HG03103 (cell line): ENCODE measurements around the gene GINS1.

ENCODE experiments used
- ATAC-seq: cut with Tn5 transposase; IDR thresholded peaks from one replicate; pipeline ENCODE4 v1.9.1; 2021; ENCODE audit warnings: low read depth; ENCODE audit not compliant: unreplicated experiment

Gene GINS1

GRCh38 chr20:25490656-25491445 lies 83.4 kb downstream of the GINS1 start:
- ATAC-seq = no peak

DNA sequence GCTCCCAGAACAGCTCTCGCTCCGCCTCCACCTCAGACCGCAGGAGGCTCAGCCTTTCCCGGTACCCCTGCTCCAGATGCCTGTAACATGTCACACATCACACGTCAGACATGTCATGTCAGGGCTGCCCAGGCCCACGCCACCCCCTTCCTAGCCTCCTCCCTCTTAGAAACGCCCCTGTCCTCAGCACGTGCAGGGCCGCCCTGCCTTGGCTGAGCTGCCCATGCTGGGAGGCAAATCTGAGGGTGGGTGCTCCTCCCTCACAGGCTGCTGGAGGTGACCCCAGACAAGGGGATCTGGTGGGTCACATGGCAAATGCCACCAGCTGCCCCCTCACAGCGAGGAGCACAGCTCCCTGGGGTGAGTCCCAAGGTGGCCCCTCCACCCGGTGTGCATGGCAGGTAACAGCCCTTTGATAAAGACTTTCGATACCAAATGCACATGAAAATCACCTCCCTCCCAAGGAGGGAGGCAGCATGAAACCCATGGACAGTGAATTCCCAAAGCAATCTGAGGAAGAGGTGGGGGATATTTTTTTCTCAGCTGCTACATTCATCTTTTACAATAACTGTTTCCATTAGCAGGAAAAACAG lies 84.1 kb downstream of the GINS1 start:
- no peak for ATAC-seq

DNA sequence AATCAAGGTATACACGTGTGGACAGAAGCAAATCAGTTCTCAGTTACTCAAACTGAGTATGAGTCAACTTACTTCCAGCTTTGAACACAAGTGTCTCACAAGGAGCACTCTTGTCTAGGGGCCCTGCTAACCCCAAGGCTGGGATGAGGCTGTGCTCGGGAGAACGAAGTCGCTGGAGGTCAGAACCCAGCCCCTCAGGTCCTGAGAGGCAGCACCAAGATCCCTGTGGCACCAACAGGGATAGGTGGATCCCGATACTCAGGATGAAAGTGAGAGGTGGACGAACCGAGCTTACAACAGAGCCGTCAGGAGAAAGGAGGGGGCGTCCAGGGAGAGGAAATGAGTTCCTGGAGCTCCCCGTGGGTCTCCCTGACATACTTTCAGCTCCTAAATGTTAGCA lies 85.7 kb downstream of the GINS1 start:
- ATAC-seq = no peak

GRCh38 chr20:25493748-25494505 lies 86.5 kb downstream of the GINS1 start:
- no peak for ATAC-seq

GRCh38 chr20:25494506-25495188 lies 87.2 kb downstream of the GINS1 start:
- ATAC-seq = no peak

DNA sequence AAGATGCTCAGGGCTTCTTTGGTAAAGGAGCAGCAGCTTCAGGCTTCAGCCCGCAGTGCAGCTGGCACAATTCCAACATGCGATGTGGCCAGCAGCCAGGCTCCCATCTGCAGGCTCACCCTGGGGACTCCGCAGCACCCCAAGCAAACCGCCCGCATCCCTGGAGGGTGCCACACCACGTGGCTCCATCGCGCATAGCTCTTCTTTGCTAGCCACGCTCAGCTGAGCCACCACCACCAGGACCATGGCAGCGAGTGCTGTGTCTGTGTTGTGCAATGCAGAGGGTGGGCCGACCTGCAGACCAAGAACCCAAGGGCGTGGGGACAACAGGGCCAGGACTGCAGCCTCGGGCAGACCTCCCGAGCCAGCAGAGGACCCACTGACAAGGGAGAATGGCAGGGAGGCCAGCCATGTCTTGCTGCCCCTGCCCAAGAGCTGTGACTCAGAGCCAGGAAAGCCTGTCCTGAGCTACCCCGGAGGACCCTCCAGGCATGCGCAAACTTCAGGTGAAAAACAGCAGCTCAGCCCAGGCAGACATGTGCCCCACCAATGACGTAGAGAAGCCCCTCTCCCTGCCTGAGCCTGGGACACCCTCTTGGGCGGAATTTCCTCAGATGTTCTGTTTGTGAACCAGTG lies 87.8 kb downstream of the GINS1 start:
- no peak for ATAC-seq

GRCh38 chr20:25496165-25496967 lies 88.9 kb downstream of the GINS1 start:
- no peak for ATAC-seq

DNA sequence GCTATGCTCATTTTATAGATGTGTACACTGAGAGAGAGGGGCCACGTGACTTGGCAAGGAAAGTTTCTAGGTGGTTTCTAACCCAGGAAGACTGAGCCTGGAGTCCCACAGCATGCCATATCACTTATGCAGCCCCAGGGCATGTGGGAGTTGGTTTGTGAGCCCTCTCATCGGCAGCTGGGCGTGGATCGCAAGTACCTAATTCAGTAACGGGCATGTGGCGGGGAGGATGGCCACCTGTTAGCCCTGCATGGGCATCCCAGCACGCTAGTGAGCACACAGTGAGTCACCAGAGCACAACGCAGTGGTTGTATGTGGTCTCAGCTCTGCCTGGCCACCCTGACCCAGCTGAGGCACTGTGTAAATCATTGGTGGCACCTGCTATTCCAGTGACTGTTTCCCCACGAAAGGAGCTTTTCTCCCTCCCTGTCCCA lies 89.5 kb downstream of the GINS1 start:
- ATAC-seq = no peak

GRCh38 chr20:25497586-25498279 lies 90.3 kb downstream of the GINS1 start:
- no peak for ATAC-seq
